IMR-90 (cell line): ENCODE results near the gene RYR2.

Experiments
- BHLHE40 ChIP-seq: fragments of 150-350 bp; IDR thresholded peaks from 2 replicates; pipeline ENCODE4 v1.6.1; 2016; ENCODE audit warnings: mild to moderate bottlenecking, low read depth, low read length
- POLR2A ChIP-seq: IDR thresholded peaks from 2 replicates; pipeline ENCODE4 v1.6.1; 2012; ENCODE audit warnings: mild to moderate bottlenecking, low read depth, low read length
- SMC3 ChIP-seq: fragments of 150-350 bp; IDR thresholded peaks from 2 replicates; pipeline ENCODE4 v1.6.1; 2016; ENCODE audit warnings: low read depth, mild to moderate bottlenecking, antibody characterized with exemption, low read length, moderate library complexity
- TF ChIP-seq, protein P1 (sequence below): conservative IDR thresholded peaks from 2 replicates; pipeline ENCODE4 v1.5.1; 2012; ENCODE audit warnings: mild to moderate bottlenecking, low read depth, low read length, improper control_type of control experiment

DNA sequence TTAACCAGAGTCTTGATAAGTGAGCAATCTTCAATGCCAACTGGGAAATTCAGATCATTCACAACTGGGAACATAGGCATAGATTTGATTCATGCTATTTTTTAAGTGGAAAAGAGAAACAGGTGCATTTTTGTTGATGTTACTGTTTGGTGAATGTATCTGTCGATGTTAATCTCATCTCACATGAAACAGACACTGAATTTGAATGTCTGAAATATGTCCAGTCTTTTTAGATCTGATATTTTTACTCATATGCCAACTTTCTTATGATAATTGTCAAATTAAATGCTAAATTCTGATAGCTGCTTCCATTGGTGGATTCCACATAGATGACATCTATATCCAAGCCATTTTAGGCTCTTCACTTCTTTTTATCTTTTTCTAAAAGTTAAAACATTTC lies 213.1 kb downstream of the RYR2 start:
- TF ChIP-seq, protein P1, sequence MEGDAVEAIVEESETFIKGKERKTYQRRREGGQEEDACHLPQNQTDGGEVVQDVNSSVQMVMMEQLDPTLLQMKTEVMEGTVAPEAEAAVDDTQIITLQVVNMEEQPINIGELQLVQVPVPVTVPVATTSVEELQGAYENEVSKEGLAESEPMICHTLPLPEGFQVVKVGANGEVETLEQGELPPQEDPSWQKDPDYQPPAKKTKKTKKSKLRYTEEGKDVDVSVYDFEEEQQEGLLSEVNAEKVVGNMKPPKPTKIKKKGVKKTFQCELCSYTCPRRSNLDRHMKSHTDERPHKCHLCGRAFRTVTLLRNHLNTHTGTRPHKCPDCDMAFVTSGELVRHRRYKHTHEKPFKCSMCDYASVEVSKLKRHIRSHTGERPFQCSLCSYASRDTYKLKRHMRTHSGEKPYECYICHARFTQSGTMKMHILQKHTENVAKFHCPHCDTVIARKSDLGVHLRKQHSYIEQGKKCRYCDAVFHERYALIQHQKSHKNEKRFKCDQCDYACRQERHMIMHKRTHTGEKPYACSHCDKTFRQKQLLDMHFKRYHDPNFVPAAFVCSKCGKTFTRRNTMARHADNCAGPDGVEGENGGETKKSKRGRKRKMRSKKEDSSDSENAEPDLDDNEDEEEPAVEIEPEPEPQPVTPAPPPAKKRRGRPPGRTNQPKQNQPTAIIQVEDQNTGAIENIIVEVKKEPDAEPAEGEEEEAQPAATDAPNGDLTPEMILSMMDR = no peak
- TF ChIP-seq POLR2A (no peak), SMC3 (no peak), BHLHE40 (no peak)
